Motor neuron (in vitro differentiated cells): Measurements from ENCODE around the gene SMC6. TPM values are rescaled to one million over a fixed set of nuclear protein-coding genes. Genes with fewer than 3 reads are reported as not detected.
A peak's percentile ranks its signal among the peaks of the same experiment; 100 is the strongest.

ENCODE experiments used
- ATAC-seq, 8 experiments: fragments of 200-7000 bp; cut with Tn5 transposase; replicated peaks in 6 of 8; 2 replicates each; pipeline ENCODE4 v1.8.0; 2021; ENCODE audit warnings: mild to moderate bottlenecking in 8 of 8, moderate library complexity in 8 of 8
- H3K27ac ChIP-seq, 2 donors: fragments of 250-450 bp; sonication (Bioruptor Pico); 2 replicates each; pipeline ENCODE4 v1.9.0; 2021; ENCODE audit warnings: antibody characterized with exemption in 2 of 2, mild to moderate bottlenecking in 2 of 2, moderate library complexity in 1 of 2
- H3K4me1 ChIP-seq, 2 donors: fragments of 250-450 bp; sonication (Bioruptor Pico); replicated peaks in 1 of 2; 2 replicates each; pipeline ENCODE4 v1.6.1; 2021; ENCODE audit warnings: antibody characterized with exemption in 2 of 2, mild to moderate bottlenecking in 2 of 2, moderate library complexity in 1 of 2
- H3K4me3 ChIP-seq, 5 donors: fragments of 250-450 bp; sonication (Bioruptor Pico); 2 replicates each; pipeline ENCODE4 v1.9.0; 2021; ENCODE audit warnings: antibody characterized with exemption in 5 of 5, mild to moderate bottlenecking in 5 of 5, moderate library complexity in 4 of 5
- WGBS, 10 experiments: fragments of 450-650 bp; shearing (Covaris generic); methylation state at CpG; one replicate each; pipeline ENCODE4 v1.0.0; 2022; 5-methylcytosine and 5-hydroxymethylcytosine counted together
- in situ Hi-C, 9 experiments: fragments of 400-800 bp; cut with MboI; loops; one replicate each; pipeline ENCODE4 v1.15.0; 2021; ENCODE audit warnings: low sequenced_read_pairs in 9 of 9, low pct_unique_long_range_greater_than_20kb in 2 of 9; ENCODE audit not compliant: unreplicated experiment in 9 of 9
- total RNA-seq, 8 experiments: library from RNA; unstranded; fragments of 300-600 nt; gene quantifications; 2 replicates each; pipeline versions ENCODE4 v1.2.3 to v1.2.4, GENCODE V29; 2022

SMC6 gene, protein sequence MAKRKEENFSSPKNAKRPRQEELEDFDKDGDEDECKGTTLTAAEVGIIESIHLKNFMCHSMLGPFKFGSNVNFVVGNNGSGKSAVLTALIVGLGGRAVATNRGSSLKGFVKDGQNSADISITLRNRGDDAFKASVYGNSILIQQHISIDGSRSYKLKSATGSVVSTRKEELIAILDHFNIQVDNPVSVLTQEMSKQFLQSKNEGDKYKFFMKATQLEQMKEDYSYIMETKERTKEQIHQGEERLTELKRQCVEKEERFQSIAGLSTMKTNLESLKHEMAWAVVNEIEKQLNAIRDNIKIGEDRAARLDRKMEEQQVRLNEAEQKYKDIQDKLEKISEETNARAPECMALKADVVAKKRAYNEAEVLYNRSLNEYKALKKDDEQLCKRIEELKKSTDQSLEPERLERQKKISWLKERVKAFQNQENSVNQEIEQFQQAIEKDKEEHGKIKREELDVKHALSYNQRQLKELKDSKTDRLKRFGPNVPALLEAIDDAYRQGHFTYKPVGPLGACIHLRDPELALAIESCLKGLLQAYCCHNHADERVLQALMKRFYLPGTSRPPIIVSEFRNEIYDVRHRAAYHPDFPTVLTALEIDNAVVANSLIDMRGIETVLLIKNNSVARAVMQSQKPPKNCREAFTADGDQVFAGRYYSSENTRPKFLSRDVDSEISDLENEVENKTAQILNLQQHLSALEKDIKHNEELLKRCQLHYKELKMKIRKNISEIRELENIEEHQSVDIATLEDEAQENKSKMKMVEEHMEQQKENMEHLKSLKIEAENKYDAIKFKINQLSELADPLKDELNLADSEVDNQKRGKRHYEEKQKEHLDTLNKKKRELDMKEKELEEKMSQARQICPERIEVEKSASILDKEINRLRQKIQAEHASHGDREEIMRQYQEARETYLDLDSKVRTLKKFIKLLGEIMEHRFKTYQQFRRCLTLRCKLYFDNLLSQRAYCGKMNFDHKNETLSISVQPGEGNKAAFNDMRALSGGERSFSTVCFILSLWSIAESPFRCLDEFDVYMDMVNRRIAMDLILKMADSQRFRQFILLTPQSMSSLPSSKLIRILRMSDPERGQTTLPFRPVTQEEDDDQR
- total RNA-seq = 10 to 100 TPM; 12.6 to 27.4 (median 21.2) TPM

DNA sequence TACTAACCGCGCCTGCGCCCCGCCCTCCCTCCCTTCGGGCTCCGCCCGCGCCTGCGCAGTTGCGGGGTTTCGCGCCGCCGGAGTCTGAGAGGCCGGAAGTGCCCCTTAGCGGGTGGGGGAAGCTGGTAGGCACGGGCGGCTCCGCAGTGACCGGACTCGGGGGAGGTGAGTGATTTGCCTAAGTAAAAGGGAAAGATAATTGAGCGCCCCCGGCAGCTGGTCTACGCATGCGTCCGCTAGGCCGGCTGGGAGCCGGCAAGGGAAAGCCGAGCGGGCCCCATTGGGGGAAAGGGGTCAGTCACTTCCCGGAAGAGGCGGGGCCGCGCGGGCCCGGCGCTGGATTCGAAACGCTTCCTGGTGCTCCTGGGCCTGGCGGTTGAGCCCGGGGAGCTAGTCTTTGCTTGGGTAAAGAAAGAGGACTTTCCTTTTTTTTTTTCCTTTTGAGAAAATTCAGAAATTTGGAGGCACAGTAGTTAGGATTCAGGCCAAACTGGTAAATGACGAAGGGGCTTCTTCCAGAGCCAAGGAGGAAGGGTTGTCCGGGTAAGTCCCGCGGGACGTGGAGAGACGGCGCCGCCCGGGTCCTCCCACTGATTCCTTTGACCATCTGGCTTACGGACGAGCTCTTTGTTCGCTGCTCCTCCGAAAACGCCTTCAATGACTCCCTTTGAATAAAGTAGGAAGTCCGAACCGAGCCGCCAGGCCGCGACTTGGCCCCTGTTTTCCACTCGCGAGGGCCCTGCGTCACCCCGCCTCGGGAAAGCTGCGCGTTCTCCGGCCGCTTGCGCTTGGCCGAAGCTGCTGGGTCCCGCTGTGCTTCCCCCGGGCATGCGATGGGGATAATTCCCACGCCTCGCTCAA, at the start of gene SMC6, which contains the start of gene GEN1:
TSS of gene SMC6 (minus strand) at position 8 of the 861 bp plus-strand sequence. CDS start 7,864 bp downstream, outside the sequence.
TSS of gene GEN1 (plus strand) at position 336 of the 861 bp plus-strand sequence. CDS start 5,806 bp downstream, outside the sequence.
- ATAC-seq = peak; percentile 74 to 91 (median 86)
- 0 to 1% (median 0%) methylated on average over 1 to 14 of the region's 76 CpGs; no CpG with 5 or more reads in 4 of the 10 experiments for WGBS, 10 experiments
- peak within 1 kb of the TSS; percentile 52 to 98 (median 75) for H3K4me3 ChIP-seq
- peak within 1 kb of the TSS; percentile 98 to 99 for H3K27ac ChIP-seq
- in situ Hi-C loops = no loop called here
- H3K4me1 ChIP-seq = peaks cover 7 to 16% of the 10 kb centered on the region in 2 donors

- WGBS, 10 experiments = 88 to 100% (median 100%) methylated on average over 1 of the region's 1 CpG; no CpG with 5 or more reads in 3 of the 10 experiments
- Histone ChIP-seq H3K4me1 (peaks cover 12 to 13% of the 10 kb centered on the region in 2 donors), H3K27ac (no peak overlapping the region), H3K4me3 (no peak overlapping the region)
- peak in 2 of 8 experiments; percentile 5 to 15 for ATAC-seq
- in situ Hi-C loops = no loop called here
Observed at GRCh38 chr2:17800693-17801458, 47.3 kb upstream of the SMC6 start.

DNA sequence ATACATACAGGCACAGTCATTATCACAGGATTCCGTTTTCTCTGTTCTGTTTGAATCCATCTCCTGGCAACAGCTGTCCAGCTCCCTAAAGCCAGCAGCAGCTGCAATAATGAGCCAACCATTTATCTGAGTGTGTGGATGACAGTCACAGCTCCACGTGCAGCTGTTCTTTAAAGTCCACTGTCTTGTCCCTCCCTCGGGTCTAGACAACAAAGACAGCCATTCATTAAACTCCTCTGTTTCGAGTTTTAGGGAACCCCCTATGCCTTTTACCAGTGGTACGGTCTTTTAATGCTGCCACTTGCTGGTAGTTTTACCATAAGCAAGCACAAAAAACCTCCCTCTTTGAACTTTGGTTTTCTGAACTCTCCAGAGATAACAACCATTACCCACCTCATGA, 46.6 kb upstream of the SMC6 start:
- H3K4me1 ChIP-seq = peaks cover 12 to 13% of the 10 kb centered on the region in 2 donors
- 0 to 34% (median 11%) methylated on average over 1 to 5 of the region's 5 CpGs; no CpG with 5 or more reads in 2 of the 10 experiments for WGBS, 10 experiments
- in situ Hi-C loops = no loop called here
- no peak overlapping the region for H3K4me3 ChIP-seq
- peak overlapping the region in 1 of 2 donors; percentile 74 for H3K27ac ChIP-seq
- ATAC-seq = peak in 7 of 8 experiments; percentile 43 to 97 (median 96)

DNA sequence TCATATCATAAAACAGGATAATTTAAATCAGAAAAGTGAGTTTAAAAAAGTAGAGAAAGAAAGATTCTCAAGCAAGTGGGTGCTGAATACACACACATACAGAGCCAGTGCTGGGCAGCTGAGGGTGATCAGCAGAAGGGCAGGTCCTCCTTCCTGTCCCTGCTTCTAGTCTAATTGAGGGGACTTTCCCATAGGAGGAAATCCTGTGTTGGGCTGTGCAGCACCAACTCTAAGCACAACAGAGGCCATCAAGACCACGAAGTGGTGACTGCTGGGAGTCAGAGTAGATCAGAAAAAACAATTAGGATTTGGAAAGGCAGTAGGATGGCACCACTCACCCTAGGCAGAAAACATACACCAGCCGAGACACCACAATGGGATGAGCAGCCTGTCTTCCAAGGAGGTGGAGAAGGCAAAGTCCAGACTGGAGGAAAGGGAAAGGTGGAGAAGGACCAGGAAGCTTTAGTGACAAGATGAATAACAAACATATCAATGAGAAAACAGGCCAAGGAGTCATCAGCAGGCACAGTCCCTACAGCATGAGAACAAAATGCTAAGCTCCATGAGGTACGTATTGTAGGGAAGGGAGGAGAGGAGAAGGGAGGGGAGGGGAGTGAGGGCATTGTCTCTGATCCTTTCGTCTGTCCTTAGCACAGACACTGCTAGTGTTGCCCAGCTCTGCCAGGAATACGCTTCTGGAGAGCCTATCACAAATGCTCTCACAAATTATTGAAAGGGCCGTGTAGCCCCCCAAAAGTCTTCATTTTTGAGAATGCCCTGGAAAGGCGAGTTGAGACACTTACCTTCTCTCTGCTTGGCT, 45.9 kb upstream of the SMC6 start:
- Histone ChIP-seq H3K4me3 (no peak overlapping the region), H3K27ac (peak overlapping the region in 1 of 2 donors; percentile 74), H3K4me1 (peaks cover 12 to 13% of the 10 kb centered on the region in 2 donors)
- WGBS, 10 experiments = 37 to 83% (median 56%) methylated on average over 1 to 5 of the region's 7 CpGs
- ATAC-seq = peak in 6 of 8 experiments; percentile 32 to 73 (median 68)
- in situ Hi-C loops = no loop called here

DNA sequence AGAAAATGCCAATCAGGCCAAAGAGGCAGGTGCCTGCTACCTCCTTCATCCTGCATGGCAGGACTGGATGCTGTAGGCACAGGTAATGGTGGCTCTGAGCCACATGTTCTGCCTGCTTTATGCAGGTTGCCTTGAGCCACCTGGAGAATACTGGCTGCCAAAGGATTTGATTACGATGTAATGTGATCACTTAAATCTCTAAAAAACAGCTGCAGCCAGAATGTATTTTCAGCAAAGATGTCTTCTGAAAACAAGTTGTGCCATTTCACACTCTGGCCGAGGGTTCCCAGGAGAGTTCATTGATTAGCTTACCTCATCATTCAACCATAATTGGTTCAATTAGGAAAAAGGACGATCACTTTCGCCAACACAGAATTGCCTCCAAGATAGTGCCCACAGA, 44.7 kb upstream of the SMC6 start:
- ATAC-seq = no peak
- H3K4me1 ChIP-seq = peaks cover 12 to 13% of the 10 kb centered on the region in 2 donors
- 40 to 100% (median 81%) methylated on average over 1 to 4 of the region's 4 CpGs; no CpG with 5 or more reads in 2 of the 10 experiments for WGBS, 10 experiments
- no peak overlapping the region for H3K27ac ChIP-seq
- no peak overlapping the region for H3K4me3 ChIP-seq
- in situ Hi-C loops = no loop called here

DNA sequence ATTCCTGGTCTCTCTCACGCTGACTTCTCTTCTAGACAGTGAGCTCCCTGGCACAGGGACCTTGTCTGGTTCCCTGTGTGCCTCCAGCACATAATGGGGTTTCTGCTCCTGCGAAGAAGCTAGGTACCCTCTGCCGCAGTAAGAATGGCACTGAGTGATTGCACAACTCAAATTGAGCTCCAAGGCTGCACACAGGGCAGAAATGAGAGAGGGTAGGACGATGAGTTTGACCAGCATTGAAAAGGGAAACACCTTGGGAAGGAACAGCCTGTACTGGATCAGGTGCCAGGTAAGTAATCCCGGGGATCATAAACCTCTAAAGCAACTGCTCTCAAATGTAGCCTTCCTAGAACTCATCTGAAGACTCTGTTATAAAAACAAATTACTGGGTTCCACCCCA, 41.7 kb upstream of the SMC6 start:
- Histone ChIP-seq H3K4me3 (no peak overlapping the region), H3K27ac (no peak overlapping the region), H3K4me1 (peaks cover 8 to 10% of the 10 kb centered on the region in 2 donors)
- WGBS, 10 experiments = 26 to 100% (median 86%) methylated on average over 1 to 5 of the region's 5 CpGs; no CpG with 5 or more reads in 4 of the 10 experiments
- in situ Hi-C loops = no loop called here
- ATAC-seq = no peak

- in situ Hi-C loops = no loop called here
- H3K27ac ChIP-seq = no peak overlapping the region
- 64 to 100% (median 77%) methylated on average over 1 to 5 of the region's 6 CpGs; no CpG with 5 or more reads in 4 of the 10 experiments for WGBS, 10 experiments
- no peak for ATAC-seq
- no peak overlapping the region for H3K4me3 ChIP-seq
- no peaks in the 10 kb centered on the region for H3K4me1 ChIP-seq
Observed at GRCh38 chr2:17793803-17794354, 40.3 kb upstream of the SMC6 start.

DNA sequence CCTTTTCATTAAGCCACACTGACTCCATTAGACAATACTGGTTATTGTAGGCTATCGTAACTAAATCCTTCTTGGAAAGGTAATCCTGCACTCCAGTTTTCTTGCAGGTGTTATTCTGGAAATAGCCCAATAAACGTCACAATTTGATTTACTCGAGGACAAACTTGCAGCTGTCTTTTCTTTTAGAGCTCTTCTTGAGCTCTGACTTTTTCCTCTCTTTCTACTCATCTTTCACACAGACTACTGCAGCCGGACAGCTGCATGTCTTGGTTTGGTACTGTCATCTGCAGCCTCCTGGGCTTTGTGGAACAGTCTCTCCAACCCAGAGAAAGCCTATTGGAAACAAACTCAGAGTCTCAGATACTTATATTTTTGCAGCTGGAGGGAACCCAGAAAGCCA, 39.7 kb upstream of the SMC6 start:
- Histone ChIP-seq H3K27ac (no peak overlapping the region), H3K4me3 (no peak overlapping the region), H3K4me1 (no peaks in the 10 kb centered on the region)
- 28 to 87% (median 74%) methylated on average over 2 to 4 of the region's 4 CpGs; no CpG with 5 or more reads in 2 of the 10 experiments for WGBS, 10 experiments
- in situ Hi-C loops = no loop called here
- ATAC-seq = no peak

- in situ Hi-C loops = no loop called here
- no peaks in the 10 kb centered on the region for H3K4me1 ChIP-seq
- no peak overlapping the region for H3K27ac ChIP-seq
- WGBS, 10 experiments = no CpG with 5 or more reads among the region's 1 CpG
- ATAC-seq = no peak
- no peak overlapping the region for H3K4me3 ChIP-seq
Observed at GRCh38 chr2:17792515-17792914, 38.9 kb upstream of the SMC6 start.

GRCh38 chr2:17791817-17792130, 38.2 kb upstream of the SMC6 start:
- H3K4me1 ChIP-seq = no peaks in the 10 kb centered on the region
- ATAC-seq = no peak
- H3K4me3 ChIP-seq = no peak overlapping the region
- no peak overlapping the region for H3K27ac ChIP-seq
- WGBS, 10 experiments = 57 to 100% (median 100%) methylated on average over 2 of the region's 2 CpGs; no CpG with 5 or more reads in 3 of the 10 experiments
- in situ Hi-C loops = no loop called here
